Measurements from ENCODE around the gene NDUFA7.
"Not testable (repeated sequence)": the region's sequence is repeated elsewhere in the genome, so short reads cannot be mapped to it uniquely, and the experiment has no call there.

Gene NDUFA7

GRCh38 chr19:8321067-8321985, at the start of gene NDUFA7, which contains the start of gene RPS28:
Gene NDUFA7, minus strand, starts transcription at chr19:8321375. Its CDS starts 17 bp downstream, at chr19:8321358.
Gene RPS28, plus strand, starts transcription at chr19:8321496. Its CDS starts 35 bp downstream, at chr19:8321531.
- DNase-seq, result peak; percentile 95

- DNase-seq, result no peak
Measured at GRCh38 chr19:8370176-8371010, 49.2 kb upstream of the NDUFA7 start.

GRCh38 chr19:8367327-8368001, 46.3 kb upstream of the NDUFA7 start:
- peak; percentile 58 for DNase-seq

- no peak for DNase-seq
Measured at GRCh38 chr19:8366961-8367326, 45.8 kb upstream of the NDUFA7 start.

- DNase-seq, result no peak
Measured at GRCh38 chr19:8366121-8366581, 45.0 kb upstream of the NDUFA7 start.

GRCh38 chr19:8363803-8364771, 42.9 kb upstream of the NDUFA7 start, which contains the start of gene ANGPTL4:
Gene ANGPTL4, plus strand, starts transcription at chr19:8364155. Its CDS starts 167 bp downstream, at chr19:8364322.
- DNase-seq, result no peak

- peak; percentile 66 for DNase-seq
Measured at GRCh38 chr19:8361921-8362793, 41.0 kb upstream of the NDUFA7 start.

- no peak for DNase-seq
Measured at GRCh38 chr19:8360196-8360595, 39.0 kb upstream of the NDUFA7 start.

GRCh38 chr19:8358948-8359347, 37.8 kb upstream of the NDUFA7 start:
- no peak for DNase-seq

GRCh38 chr19:8357007-8357521, 35.9 kb upstream of the NDUFA7 start:
- DNase-seq, result no peak

- DNase-seq, result no peak
Measured at GRCh38 chr19:8355631-8356402, 34.6 kb upstream of the NDUFA7 start.

GRCh38 chr19:8352845-8353244, 31.7 kb upstream of the NDUFA7 start:
- not testable (repeated sequence) for DNase-seq

- no peak for DNase-seq
Measured at GRCh38 chr19:8352134-8352827, 31.1 kb upstream of the NDUFA7 start.

- not testable (repeated sequence) for DNase-seq
Measured at GRCh38 chr19:8349629-8350372, 28.6 kb upstream of the NDUFA7 start.

GRCh38 chr19:8343483-8343844, 22.3 kb upstream of the NDUFA7 start:
- no peak for DNase-seq

GRCh38 chr19:8342684-8343482, 21.7 kb upstream of the NDUFA7 start, which contains the start of gene KANK3:
Gene KANK3, minus strand, starts transcription at chr19:8343262. Its CDS starts 5,434 bp downstream, at chr19:8337828.
- peak; percentile 75 for DNase-seq

GRCh38 chr19:8342316-8342683, 21.1 kb upstream of the NDUFA7 start:
- no peak for DNase-seq
